Measurements from ENCODE around the gene PLPPR5. TPM values are rescaled to one million over a fixed set of nuclear protein-coding genes. Genes with fewer than 3 reads are reported as not detected.

The PLPPR5 gene
- total RNA-seq, 1 donor = not detected

DNA sequence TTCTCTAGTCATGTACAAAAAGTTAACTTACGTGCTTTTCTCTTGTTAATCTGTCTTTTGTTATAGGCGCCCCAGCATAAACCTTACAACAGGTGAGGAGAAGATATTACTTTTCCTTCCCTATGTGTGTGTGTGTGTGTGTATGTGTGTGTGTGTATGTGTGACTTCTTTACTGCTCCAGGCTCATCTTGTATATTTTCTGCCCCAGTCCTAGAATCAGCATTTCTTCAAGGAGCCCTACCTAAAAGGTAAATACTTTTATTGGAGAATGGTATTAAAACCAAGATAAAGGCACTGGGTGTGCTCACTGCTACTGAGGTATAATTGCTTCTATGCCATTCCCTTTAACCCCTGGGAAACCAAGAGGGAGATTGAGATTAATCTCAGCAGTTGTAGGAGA lies 129.8 kb downstream of the PLPPR5 start:
- TF ChIP-seq, protein P1, sequence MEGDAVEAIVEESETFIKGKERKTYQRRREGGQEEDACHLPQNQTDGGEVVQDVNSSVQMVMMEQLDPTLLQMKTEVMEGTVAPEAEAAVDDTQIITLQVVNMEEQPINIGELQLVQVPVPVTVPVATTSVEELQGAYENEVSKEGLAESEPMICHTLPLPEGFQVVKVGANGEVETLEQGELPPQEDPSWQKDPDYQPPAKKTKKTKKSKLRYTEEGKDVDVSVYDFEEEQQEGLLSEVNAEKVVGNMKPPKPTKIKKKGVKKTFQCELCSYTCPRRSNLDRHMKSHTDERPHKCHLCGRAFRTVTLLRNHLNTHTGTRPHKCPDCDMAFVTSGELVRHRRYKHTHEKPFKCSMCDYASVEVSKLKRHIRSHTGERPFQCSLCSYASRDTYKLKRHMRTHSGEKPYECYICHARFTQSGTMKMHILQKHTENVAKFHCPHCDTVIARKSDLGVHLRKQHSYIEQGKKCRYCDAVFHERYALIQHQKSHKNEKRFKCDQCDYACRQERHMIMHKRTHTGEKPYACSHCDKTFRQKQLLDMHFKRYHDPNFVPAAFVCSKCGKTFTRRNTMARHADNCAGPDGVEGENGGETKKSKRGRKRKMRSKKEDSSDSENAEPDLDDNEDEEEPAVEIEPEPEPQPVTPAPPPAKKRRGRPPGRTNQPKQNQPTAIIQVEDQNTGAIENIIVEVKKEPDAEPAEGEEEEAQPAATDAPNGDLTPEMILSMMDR (IDR thresholded peaks at IDR 0.05; ENCODE audit: extremely low read depth, low read depth, low read length) = no peak
- Histone ChIP-seq H3K27me3 (ENCODE audit: insufficient read depth, low read length) (no peaks in the 10 kb centered on the region), H3K36me3 (ENCODE audit: insufficient read depth, low read length) (no peaks in the 10 kb centered on the region), H3K4me3 (ENCODE audit: insufficient read depth, low read length) (no peak overlapping the region), H3K79me2 (ENCODE audit: insufficient read depth, low read length) (no peaks in the 10 kb centered on the region), H3K4me2 (ENCODE audit: insufficient read depth, low read length) (no peak overlapping the region), H3K4me1 (ENCODE audit: insufficient read depth, low read length) (no peaks in the 10 kb centered on the region), H2AFZ (ENCODE audit: low read length) (no peak overlapping the region), H4K20me1 (ENCODE audit: insufficient read depth, low read length) (no peaks in the 10 kb centered on the region), H3K27ac (ENCODE audit: low read depth, low read length) (no peak overlapping the region), H3K9me3 (ENCODE audit: low read depth, low read length) (no peaks in the 10 kb centered on the region)
- DNase-seq (ENCODE audit: insufficient read length, low spot score, missing footprints) = peak; percentile 1

GRCh38 chr1:98870959-98871903 lies 133.4 kb downstream of the PLPPR5 start:
- no peaks in the 10 kb centered on the region for H3K4me1 ChIP-seq (ENCODE audit: insufficient read depth, low read length)
- no peak overlapping the region for H3K4me2 ChIP-seq (ENCODE audit: insufficient read depth, low read length)
- no peak overlapping the region for H2AFZ ChIP-seq (ENCODE audit: low read length)
- no peak for DNase-seq (ENCODE audit: insufficient read length, low spot score, missing footprints)
- H3K36me3 ChIP-seq (ENCODE audit: insufficient read depth, low read length) = no peaks in the 10 kb centered on the region
- H3K27me3 ChIP-seq (ENCODE audit: insufficient read depth, low read length) = no peaks in the 10 kb centered on the region
- no peak overlapping the region for H3K27ac ChIP-seq (ENCODE audit: low read depth, low read length)
- TF ChIP-seq, protein P1 (IDR thresholded peaks at IDR 0.05; ENCODE audit: extremely low read depth, low read depth, low read length) = no peak
- no peak overlapping the region for H3K4me3 ChIP-seq (ENCODE audit: insufficient read depth, low read length)
- H3K79me2 ChIP-seq (ENCODE audit: insufficient read depth, low read length) = no peaks in the 10 kb centered on the region
- H4K20me1 ChIP-seq (ENCODE audit: insufficient read depth, low read length) = no peaks in the 10 kb centered on the region
- no peaks in the 10 kb centered on the region for H3K9me3 ChIP-seq (ENCODE audit: low read depth, low read length)

DNA sequence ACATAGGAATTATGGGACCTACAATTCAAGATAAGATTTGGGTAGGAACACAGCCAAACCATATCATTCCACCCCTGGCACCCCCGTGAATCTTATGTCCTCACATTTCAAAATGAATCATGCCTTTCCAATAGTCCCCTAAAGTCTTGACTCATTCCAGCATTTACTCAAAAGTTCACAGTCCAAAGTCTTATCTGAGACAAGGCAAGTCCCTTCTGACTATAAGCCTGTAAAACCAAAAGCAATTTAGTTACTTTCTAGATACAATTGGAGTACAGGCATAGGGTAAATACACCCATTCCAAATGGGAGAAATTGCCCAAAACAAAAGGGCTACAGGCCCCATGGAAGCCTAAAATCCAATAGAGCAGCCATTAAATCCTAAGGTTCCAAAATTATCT lies 138.9 kb downstream of the PLPPR5 start:
- no peak for DNase-seq (ENCODE audit: insufficient read length, low spot score, missing footprints)
- Histone ChIP-seq H2AFZ (ENCODE audit: low read length) (no peak overlapping the region), H3K4me2 (ENCODE audit: insufficient read depth, low read length) (no peak overlapping the region), H3K4me3 (ENCODE audit: insufficient read depth, low read length) (no peak overlapping the region), H3K79me2 (ENCODE audit: insufficient read depth, low read length) (no peaks in the 10 kb centered on the region), H3K27me3 (ENCODE audit: insufficient read depth, low read length) (no peaks in the 10 kb centered on the region), H3K36me3 (ENCODE audit: insufficient read depth, low read length) (no peaks in the 10 kb centered on the region), H4K20me1 (ENCODE audit: insufficient read depth, low read length) (no peaks in the 10 kb centered on the region), H3K27ac (ENCODE audit: low read depth, low read length) (no peak overlapping the region), H3K9me3 (ENCODE audit: low read depth, low read length) (no peaks in the 10 kb centered on the region), H3K4me1 (ENCODE audit: insufficient read depth, low read length) (no peaks in the 10 kb centered on the region)
- TF ChIP-seq, protein P1 (IDR thresholded peaks at IDR 0.05; ENCODE audit: extremely low read depth, low read depth, low read length) = no peak

DNA sequence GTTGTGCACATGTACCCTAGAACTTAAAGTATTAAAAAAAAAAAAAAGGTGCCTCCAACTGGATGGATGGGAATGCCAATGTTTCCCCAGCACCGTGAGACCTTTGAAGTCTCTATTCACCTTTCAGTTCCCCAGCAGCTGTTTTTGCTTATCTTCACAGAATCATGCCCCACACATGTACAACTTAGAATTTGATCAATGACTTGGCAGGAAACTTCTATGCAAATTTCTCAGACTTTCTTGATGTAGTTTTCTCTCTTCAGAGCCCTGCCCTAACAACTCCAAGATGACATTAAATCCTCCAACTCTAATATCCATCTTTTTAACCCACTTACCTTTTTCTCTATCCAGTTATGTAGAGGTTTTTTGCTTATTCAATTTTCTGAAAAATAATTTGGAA lies 144.3 kb downstream of the PLPPR5 start:
- Histone ChIP-seq H3K4me2 (ENCODE audit: insufficient read depth, low read length) (no peak overlapping the region), H2AFZ (ENCODE audit: low read length) (no peak overlapping the region), H3K36me3 (ENCODE audit: insufficient read depth, low read length) (no peaks in the 10 kb centered on the region), H4K20me1 (ENCODE audit: insufficient read depth, low read length) (no peaks in the 10 kb centered on the region), H3K79me2 (ENCODE audit: insufficient read depth, low read length) (no peaks in the 10 kb centered on the region), H3K9me3 (ENCODE audit: low read depth, low read length) (no peaks in the 10 kb centered on the region), H3K27me3 (ENCODE audit: insufficient read depth, low read length) (peaks cover 3% of the 10 kb centered on the region), H3K4me1 (ENCODE audit: insufficient read depth, low read length) (no peaks in the 10 kb centered on the region), H3K27ac (ENCODE audit: low read depth, low read length) (no peak overlapping the region), H3K4me3 (ENCODE audit: insufficient read depth, low read length) (no peak overlapping the region)
- TF ChIP-seq, protein P1 (IDR thresholded peaks at IDR 0.05; ENCODE audit: extremely low read depth, low read depth, low read length) = no peak
- no peak for DNase-seq (ENCODE audit: insufficient read length, low spot score, missing footprints)

Data from osteoblast (primary cell).